ENCODE results near the gene NLGN1.
A peak's percentile ranks its signal among the peaks of the same experiment; 100 is the strongest.

The NLGN1 gene

DNA sequence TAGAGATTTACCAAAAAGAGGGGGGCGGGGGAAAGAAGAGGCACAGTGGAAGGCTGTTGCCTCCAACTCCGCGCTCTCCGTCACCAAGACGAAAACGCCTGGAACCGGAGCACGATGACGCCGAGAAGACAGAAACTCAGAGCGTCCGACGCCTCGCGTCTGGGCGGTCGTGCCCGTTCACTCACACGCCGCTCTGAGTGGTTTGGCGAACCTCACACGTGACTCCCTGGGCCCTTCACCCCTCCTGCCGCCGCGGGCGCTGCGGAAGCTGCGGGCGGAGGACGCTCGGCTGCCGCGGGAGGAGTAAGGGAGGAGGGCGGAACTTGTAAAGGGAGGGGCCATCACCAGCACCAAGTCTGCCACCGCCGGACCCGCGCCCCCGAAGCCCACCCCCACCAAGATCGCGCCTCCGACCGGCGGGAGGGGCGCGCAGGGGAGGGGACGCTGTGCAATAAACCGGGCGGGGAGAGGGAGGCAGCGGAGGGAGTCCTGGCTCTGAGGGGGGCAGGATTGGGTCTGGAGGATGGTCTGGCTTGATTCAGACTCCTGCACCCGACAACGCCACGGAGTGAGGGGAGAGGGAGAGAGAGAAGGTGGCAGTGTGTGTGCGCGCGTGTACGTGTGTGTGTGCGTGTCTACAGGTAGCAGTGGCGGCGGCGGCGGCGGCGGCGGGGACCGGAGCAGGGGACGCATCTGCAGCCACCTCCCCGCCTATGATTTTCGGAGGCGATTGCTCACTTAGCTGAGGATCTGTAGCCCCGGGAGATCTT lies 1.9 kb upstream of the NLGN1 start:
- TF ChIP-seq, protein P1, sequence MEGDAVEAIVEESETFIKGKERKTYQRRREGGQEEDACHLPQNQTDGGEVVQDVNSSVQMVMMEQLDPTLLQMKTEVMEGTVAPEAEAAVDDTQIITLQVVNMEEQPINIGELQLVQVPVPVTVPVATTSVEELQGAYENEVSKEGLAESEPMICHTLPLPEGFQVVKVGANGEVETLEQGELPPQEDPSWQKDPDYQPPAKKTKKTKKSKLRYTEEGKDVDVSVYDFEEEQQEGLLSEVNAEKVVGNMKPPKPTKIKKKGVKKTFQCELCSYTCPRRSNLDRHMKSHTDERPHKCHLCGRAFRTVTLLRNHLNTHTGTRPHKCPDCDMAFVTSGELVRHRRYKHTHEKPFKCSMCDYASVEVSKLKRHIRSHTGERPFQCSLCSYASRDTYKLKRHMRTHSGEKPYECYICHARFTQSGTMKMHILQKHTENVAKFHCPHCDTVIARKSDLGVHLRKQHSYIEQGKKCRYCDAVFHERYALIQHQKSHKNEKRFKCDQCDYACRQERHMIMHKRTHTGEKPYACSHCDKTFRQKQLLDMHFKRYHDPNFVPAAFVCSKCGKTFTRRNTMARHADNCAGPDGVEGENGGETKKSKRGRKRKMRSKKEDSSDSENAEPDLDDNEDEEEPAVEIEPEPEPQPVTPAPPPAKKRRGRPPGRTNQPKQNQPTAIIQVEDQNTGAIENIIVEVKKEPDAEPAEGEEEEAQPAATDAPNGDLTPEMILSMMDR (conservative IDR thresholded peaks at IDR 0.05; ENCODE audit: low read length), result no peak
- peak overlapping the region; percentile 84 for H3K4me3 ChIP-seq (ENCODE audit: low read length)

DNA sequence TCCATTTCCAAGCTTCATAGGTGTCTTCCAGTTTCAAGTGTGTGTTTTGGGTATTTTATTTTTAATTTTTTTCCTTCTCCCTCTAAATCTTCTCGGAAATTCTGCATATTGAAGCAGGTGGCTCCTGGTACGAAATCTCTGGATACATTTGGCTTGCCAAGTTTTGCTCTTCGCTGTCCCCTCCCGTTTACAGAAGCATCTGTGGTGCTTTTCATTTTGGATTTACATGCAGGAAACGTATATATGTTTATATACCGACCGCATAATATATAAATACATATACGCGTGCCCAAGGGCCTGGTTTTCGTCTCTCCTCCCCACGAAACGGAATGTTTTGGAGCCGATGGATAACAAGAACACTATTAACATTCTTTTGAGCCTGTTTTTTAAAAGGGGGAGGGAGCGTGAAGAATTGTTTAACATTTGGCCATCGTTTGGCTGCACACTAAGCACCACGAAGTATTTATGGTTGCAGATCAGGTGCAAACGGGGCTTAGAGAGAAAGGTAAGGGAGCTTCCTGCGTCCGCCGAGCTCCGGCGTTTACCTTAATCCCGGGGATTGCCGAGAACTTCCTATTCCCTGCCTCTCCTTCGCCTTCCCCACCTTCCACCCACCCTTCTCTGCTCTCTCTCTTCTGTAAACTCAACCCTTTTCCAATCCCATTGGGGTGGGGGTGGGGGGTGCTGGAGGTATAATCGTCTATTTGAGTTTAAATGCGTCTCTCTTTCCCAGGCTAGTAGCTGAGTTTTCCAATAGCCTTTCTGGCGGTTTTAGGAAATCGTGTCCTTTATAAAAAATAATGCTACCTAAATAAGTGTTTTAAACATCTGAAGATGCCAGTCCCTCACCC lies 1.1 kb upstream of the NLGN1 start:
- H3K4me3 ChIP-seq (ENCODE audit: low read length), result peak overlapping the region; percentile 84
- TF ChIP-seq, protein P1 (conservative IDR thresholded peaks at IDR 0.05; ENCODE audit: low read length), result no peak
- DNase-seq (ENCODE audit: low read depth), result no peak

More for the DNA sequence above, 1.9 kb upstream of the NLGN1 start:
- DNase-seq (ENCODE audit: low read depth), result peak; percentile 88

DNA sequence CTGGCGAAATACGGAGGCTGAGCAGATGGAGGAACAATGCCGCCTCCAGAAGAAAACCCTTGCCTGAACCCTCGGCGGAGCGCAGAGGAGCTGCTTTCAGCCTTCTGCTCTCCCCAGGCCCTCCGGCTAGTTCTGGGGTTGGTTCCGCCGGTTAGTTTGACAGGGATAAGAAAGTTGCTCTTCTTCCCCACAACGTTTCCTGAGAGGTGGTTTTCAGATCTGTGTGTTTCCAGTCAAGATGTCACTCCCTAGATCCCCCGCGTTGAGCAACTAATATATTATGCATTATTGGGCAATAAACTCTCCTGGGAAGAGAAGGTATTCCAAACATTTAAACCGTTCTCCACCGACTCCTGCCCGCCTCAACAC lies 551 bp downstream of the NLGN1 start:
- H3K4me3 ChIP-seq (ENCODE audit: low read length), result peak overlapping the region; percentile 84
- DNase-seq (ENCODE audit: low read depth), result peak; percentile 61
- TF ChIP-seq, protein P1 (conservative IDR thresholded peaks at IDR 0.05; ENCODE audit: low read length), result no peak

DNA sequence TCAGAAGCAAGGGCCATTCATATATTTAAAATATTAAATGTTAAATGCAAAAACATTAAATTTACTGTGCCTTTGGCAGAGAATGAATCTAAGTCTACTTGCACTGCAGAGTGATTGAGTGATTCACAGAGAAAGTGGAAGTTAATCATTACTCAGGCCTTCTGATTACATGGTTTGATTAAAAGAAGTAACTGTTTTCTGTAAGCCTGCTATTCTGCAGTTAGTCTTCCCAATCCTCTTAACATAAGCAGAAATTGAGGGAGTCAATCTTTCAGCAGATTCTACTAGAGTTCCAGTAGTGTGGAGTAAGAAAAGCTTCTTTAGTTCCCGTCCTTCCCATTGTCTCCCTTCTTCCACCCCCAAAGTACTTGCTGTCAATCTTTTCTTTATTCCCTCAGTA lies 1.5 kb downstream of the NLGN1 start:
- no peak for DNase-seq (ENCODE audit: low read depth)
- TF ChIP-seq, protein P1 (conservative IDR thresholded peaks at IDR 0.05; ENCODE audit: low read length), result no peak
- H3K4me3 ChIP-seq (ENCODE audit: low read length), result peak overlapping the region; percentile 84

DNA sequence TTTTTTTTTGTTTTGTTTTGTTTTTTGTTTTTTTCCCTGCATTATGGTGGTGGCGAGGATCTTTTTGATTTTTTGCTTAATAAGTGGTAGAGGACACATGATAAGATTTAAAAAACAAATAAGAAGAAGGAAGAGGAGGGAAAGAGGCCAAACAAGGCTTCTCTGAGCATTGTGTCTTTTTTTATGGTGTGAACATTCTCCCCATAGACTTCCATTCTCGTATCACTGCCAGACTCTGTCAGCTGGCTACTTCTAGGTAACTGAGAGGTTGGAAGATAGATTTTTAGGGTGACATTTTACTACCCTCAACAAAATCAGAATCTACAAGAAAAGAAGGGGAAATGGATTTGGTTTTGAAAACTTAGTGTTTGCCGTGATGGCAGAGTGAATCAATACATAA lies 3.8 kb downstream of the NLGN1 start:
- DNase-seq (ENCODE audit: low read depth), result no peak

DNA sequence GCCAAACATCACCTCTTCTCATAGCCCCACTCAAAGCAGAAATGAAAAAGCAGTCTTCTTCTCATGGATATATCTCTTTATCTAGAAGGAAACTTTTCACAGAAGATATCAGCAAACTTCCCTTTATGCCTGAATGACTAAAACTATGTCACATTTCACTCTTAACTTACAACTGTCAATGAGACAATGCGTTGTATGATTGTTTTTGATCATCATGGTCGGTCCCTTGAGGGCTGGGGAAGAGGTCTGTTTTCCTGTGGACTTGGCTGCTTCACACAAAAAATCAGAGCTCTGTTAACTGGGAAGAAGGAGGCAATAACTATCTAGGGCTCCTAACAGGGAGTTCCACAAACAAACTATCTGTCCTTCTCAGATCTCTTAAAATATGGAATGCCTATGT lies 5.1 kb downstream of the NLGN1 start:
- TF ChIP-seq, protein P1 (conservative IDR thresholded peaks at IDR 0.05; ENCODE audit: low read length), result no peak
- no peak for DNase-seq (ENCODE audit: low read depth)
- H3K4me3 ChIP-seq (ENCODE audit: low read length), result no peak overlapping the region

More for the DNA sequence above, 3.8 kb downstream of the NLGN1 start:
- TF ChIP-seq, protein P1 (conservative IDR thresholded peaks at IDR 0.05; ENCODE audit: low read length), result no peak
- H3K4me3 ChIP-seq (ENCODE audit: low read length), result no peak overlapping the region
